HG03066 (cell line): ENCODE measurements around the gene ABCB11.
"Not testable (repeated sequence)": the region's sequence is repeated elsewhere in the genome, so short reads cannot be mapped to it uniquely, and the experiment has no call there.

Experiments used
- ATAC-seq: cut with Tn5 transposase; IDR thresholded peaks from one replicate; pipeline ENCODE4 v1.9.1; 2021; ENCODE audit warnings: low read depth; ENCODE audit not compliant: unreplicated experiment

ABCB11 gene

GRCh38 chr2:169046440-169047151 is 15.5 kb upstream of the ABCB11 start:
- no peak for ATAC-seq

- no peak for ATAC-seq
Observed at GRCh38 chr2:169042856-169043255, 11.7 kb upstream of the ABCB11 start.

GRCh38 chr2:169041594-169041993 is 10.5 kb upstream of the ABCB11 start:
- ATAC-seq = no peak

- ATAC-seq = no peak
Observed at GRCh38 chr2:169039702-169040101, 8.6 kb upstream of the ABCB11 start.

GRCh38 chr2:169038338-169038757 is 7.2 kb upstream of the ABCB11 start:
- peak; percentile 66 for ATAC-seq

- ATAC-seq = no peak
Observed at GRCh38 chr2:169036736-169037440, 5.8 kb upstream of the ABCB11 start.

- ATAC-seq = no peak
Observed at GRCh38 chr2:169035887-169036286, 4.8 kb upstream of the ABCB11 start.

- no peak for ATAC-seq
Observed at GRCh38 chr2:169034984-169035544, 3.9 kb upstream of the ABCB11 start.

- ATAC-seq = no peak
Observed at GRCh38 chr2:169034256-169034655, 3.1 kb upstream of the ABCB11 start.

- ATAC-seq = no peak
Observed at GRCh38 chr2:169029341-169029740, 1.8 kb downstream of the ABCB11 start.

GRCh38 chr2:169027234-169027633 is 3.9 kb downstream of the ABCB11 start:
- ATAC-seq = no peak

GRCh38 chr2:169026056-169026455 is 5.1 kb downstream of the ABCB11 start:
- ATAC-seq = no peak

- ATAC-seq = no peak
Observed at GRCh38 chr2:169023161-169023560, 8.0 kb downstream of the ABCB11 start.

GRCh38 chr2:169018390-169018789 is 12.7 kb downstream of the ABCB11 start:
- no peak for ATAC-seq

GRCh38 chr2:169015943-169016342 is 15.2 kb downstream of the ABCB11 start:
- no peak for ATAC-seq

- ATAC-seq = no peak
Observed at GRCh38 chr2:169014780-169015179, 16.3 kb downstream of the ABCB11 start.

GRCh38 chr2:169013628-169014026 is 17.5 kb downstream of the ABCB11 start:
- no peak for ATAC-seq

- no peak for ATAC-seq
Observed at GRCh38 chr2:169012812-169013627, 18.1 kb downstream of the ABCB11 start.

- ATAC-seq = not testable (repeated sequence)
Observed at GRCh38 chr2:169012191-169012792, 18.8 kb downstream of the ABCB11 start.

- no peak for ATAC-seq
Observed at GRCh38 chr2:169011698-169012097, 19.4 kb downstream of the ABCB11 start.
